Effector CD8-positive, alpha-beta T cell (primary cell): Measurements from ENCODE around the gene GSTA5.
"Not testable (repeated sequence)": the region's sequence is repeated elsewhere in the genome, so short reads cannot be mapped to it uniquely, and the experiment has no call there.

Experiments
- DNase-seq: peaks from one replicate; lab custom pipeline; 2025; lab: John Stamatoyannopoulos, UW
- total RNA-seq, 4 experiments: gene quantifications; one replicate each; lab custom pipeline; 2026; lab: John Stamatoyannopoulos, UW

The GSTA5 gene
- 0 reads per million in 4 experiments for total RNA-seq

GRCh38 chr6:52840763-52841585, at the start of gene GSTA5:
GSTA5 (minus strand) TSS chr6:52840813.
- no peak for DNase-seq

GRCh38 chr6:52890018-52890417, 49.4 kb upstream of the GSTA5 start:
- DNase-seq = no peak

- DNase-seq = no peak
Measured at GRCh38 chr6:52887910-52888524, 47.4 kb upstream of the GSTA5 start.

GRCh38 chr6:52881996-52882841, 41.6 kb upstream of the GSTA5 start:
- peak; percentile 28 for DNase-seq

- DNase-seq = no peak
Measured at GRCh38 chr6:52881662-52881995, 41.0 kb upstream of the GSTA5 start.

- DNase-seq = no peak
Measured at GRCh38 chr6:52877786-52878185, 37.2 kb upstream of the GSTA5 start.

GRCh38 chr6:52877168-52877567, 36.6 kb upstream of the GSTA5 start:
- DNase-seq = no peak

GRCh38 chr6:52876056-52876787, 35.6 kb upstream of the GSTA5 start:
- no peak for DNase-seq

- no peak for DNase-seq
Measured at GRCh38 chr6:52872031-52872430, 31.4 kb upstream of the GSTA5 start.

- DNase-seq = no peak
Measured at GRCh38 chr6:52871621-52872020, 31.0 kb upstream of the GSTA5 start.

GRCh38 chr6:52870335-52871091, 29.9 kb upstream of the GSTA5 start:
- not testable (repeated sequence) for DNase-seq

- not testable (repeated sequence) for DNase-seq
Measured at GRCh38 chr6:52868899-52869298, 28.3 kb upstream of the GSTA5 start.

- DNase-seq = no peak
Measured at GRCh38 chr6:52868240-52868639, 27.6 kb upstream of the GSTA5 start.

- not testable (repeated sequence) for DNase-seq
Measured at GRCh38 chr6:52861151-52861550, 20.5 kb upstream of the GSTA5 start.

GRCh38 chr6:52858416-52858815, 17.8 kb upstream of the GSTA5 start:
- DNase-seq = no peak

GRCh38 chr6:52856137-52856536, 15.5 kb upstream of the GSTA5 start:
- DNase-seq = not testable (repeated sequence)

GRCh38 chr6:52849137-52849536, 8.5 kb upstream of the GSTA5 start:
- no peak for DNase-seq

- DNase-seq = no peak
Measured at GRCh38 chr6:52846002-52846401, 5.4 kb upstream of the GSTA5 start.

- DNase-seq = no peak
Measured at GRCh38 chr6:52843605-52844004, 3.0 kb upstream of the GSTA5 start.

GRCh38 chr6:52839124-52840055, 1.2 kb downstream of the GSTA5 start:
- peak; percentile 16 for DNase-seq
